GM12873 (cell line): Measurements from ENCODE around the gene KRT74.

Source experiments
- TF ChIP-seq, protein P1 (sequence below): IDR thresholded peaks from 2 replicates; pipeline ENCODE4 v1.5.1; 2012; ENCODE audit warnings: low read depth, mild to moderate bottlenecking, moderate library complexity, low read length, control low read depth; ENCODE audit not compliant: insufficient read depth; ENCODE audit errors: missing control alignments

The KRT74 gene

GRCh38 chr12:52575256-52575655 is 1.6 kb upstream of the KRT74 start:
- TF ChIP-seq, protein P1, sequence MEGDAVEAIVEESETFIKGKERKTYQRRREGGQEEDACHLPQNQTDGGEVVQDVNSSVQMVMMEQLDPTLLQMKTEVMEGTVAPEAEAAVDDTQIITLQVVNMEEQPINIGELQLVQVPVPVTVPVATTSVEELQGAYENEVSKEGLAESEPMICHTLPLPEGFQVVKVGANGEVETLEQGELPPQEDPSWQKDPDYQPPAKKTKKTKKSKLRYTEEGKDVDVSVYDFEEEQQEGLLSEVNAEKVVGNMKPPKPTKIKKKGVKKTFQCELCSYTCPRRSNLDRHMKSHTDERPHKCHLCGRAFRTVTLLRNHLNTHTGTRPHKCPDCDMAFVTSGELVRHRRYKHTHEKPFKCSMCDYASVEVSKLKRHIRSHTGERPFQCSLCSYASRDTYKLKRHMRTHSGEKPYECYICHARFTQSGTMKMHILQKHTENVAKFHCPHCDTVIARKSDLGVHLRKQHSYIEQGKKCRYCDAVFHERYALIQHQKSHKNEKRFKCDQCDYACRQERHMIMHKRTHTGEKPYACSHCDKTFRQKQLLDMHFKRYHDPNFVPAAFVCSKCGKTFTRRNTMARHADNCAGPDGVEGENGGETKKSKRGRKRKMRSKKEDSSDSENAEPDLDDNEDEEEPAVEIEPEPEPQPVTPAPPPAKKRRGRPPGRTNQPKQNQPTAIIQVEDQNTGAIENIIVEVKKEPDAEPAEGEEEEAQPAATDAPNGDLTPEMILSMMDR = no peak

GRCh38 chr12:52573306-52573705 is 337 bp downstream of the KRT74 start:
- TF ChIP-seq, protein P1 = no peak

DNA sequence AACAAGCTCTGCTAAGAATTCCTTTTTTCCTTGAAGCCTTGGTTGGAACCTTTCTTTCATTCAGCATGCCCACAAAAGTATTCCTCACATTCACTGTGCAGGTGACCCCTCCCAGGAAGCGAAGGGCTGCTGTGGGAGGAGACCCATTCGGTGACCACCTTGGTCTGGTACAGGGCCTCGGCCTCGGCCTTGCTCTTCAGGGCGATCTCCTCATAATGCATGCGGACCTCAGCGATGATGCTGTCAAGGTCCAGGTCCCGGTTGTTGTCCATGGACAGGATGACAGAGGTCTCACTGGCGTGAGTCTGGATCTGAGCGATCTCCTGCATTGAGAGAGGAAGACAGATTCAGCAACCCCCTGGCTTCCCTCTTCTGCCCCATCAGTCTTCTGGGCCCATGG is 3.1 kb downstream of the KRT74 start:
- TF ChIP-seq, protein P1 = no peak

DNA sequence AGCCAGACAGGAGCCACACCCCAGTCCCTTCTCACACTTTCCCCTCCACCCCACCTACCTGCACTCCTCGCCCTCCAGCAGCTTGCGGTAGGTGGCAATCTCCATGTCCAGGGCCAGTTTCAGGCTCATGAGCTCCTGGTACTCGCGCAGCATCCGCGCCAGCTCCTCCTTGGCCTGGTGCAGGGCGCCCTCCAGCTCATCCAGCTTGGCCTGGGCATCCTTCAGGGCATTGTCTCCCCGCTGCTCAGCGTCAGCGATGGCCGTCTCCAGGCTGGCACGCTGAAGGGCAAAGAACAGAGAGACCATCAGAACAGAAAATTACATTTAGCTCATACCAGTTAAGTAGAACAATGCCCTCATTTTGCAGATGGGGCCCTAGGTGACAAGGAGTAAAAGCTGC is 5.5 kb downstream of the KRT74 start:
- TF ChIP-seq, protein P1 = no peak

GRCh38 chr12:52566847-52567291 is 6.8 kb downstream of the KRT74 start:
- TF ChIP-seq, protein P1 = no peak

DNA sequence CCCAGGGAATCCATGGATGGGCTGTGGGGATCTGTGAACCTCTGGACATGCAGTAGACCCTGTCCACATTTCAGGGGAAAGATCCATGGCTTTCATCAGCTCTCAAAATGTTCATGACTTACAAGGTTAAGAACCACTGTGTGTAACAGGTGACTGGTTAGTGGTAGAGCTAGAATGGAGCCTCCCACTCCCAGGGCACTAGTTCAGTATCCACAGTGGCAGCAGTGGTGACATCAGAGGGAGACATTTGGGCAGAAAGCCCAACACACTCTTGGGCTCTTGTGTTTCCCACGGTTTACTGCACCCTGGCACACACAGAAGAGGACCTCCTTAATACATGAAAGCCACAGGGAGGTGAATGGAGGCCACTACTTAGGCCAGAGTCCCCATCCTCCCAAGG is 9.1 kb downstream of the KRT74 start:
- TF ChIP-seq, protein P1 = no peak

DNA sequence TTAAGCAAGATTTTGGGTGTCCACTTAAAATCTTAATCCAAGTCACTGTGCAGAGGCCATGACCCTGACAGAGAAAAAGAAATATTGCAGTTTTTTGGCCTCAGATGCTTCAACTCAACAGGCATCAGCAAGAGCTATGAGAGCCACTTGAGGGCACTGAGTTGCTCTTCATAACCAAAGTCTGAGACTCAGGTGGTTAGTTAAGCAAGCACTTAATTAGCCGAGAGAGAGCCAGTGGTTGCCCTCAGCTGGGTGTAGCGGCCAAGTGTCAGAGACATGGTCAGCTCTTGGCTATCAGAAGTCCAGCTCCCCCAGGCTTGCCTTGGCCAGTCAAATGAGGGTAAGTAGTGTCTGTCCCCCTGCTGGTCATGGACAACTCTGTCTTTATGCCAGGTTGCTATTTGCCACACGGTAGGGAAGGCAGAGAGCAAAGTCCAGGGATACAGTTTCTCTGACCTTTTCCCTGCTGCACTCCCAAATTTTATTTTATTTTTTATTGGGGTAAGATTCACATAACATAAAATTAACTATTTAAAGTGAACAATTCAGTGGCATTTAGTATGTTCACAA is 11.7 kb downstream of the KRT74 start:
- TF ChIP-seq, protein P1 = peak; percentile 35
